Parathyroid adenoma (tissue), 2 donors: Measurements from ENCODE around the gene PRDM16.

Source experiments
- H2AFZ ChIP-seq: fragments of 300-600 bp; sonication (generic); one replicate; pipeline ENCODE4 v1.7.0; 2017; ENCODE audit warnings: antibody characterized with exemption, mild to moderate bottlenecking
- H3K27ac ChIP-seq: fragments of 300-600 bp; sonication (generic); one replicate; pipeline ENCODE4 v1.7.0; 2017
- H3K27me3 ChIP-seq: fragments of 300-600 bp; sonication (generic); one replicate; pipeline ENCODE4 v1.7.0; 2017; ENCODE audit warnings: low read length; ENCODE audit not compliant: control insufficient read depth, insufficient read depth
- H3K36me3 ChIP-seq: fragments of 300-600 bp; sonication (generic); one replicate; pipeline ENCODE4 v1.7.0; 2017; ENCODE audit warnings: low read length; ENCODE audit not compliant: control insufficient read depth, insufficient read depth
- H3K4me1 ChIP-seq: fragments of 300-600 bp; sonication (generic); one replicate; pipeline ENCODE4 v1.7.0; 2017; ENCODE audit warnings: control low read depth
- H3K4me2 ChIP-seq: fragments of 300-600 bp; sonication (generic); one replicate; pipeline ENCODE4 v1.7.0; 2017; ENCODE audit warnings: low read length
- H3K4me3 ChIP-seq: fragments of 300-600 bp; sonication (generic); one replicate; pipeline ENCODE4 v1.7.0; 2017; ENCODE audit warnings: low read depth, low read length
- H3K79me2 ChIP-seq: fragments of 300-600 bp; sonication (generic); one replicate; pipeline ENCODE4 v1.7.0; 2017; ENCODE audit warnings: control low read depth
- H3K9ac ChIP-seq: fragments of 300-600 bp; sonication (generic); one replicate; pipeline ENCODE4 v1.7.0; 2017; ENCODE audit warnings: mild to moderate bottlenecking
- H3K9me3 ChIP-seq: fragments of 300-600 bp; sonication (generic); one replicate; pipeline ENCODE4 v1.7.0; 2017; ENCODE audit warnings: low read length; ENCODE audit not compliant: control insufficient read depth
- CTCF ChIP-seq: fragments of 300-600 bp; sonication (generic); IDR thresholded peaks from one replicate; pipeline ENCODE4 v1.7.0; 2017; ENCODE audit warnings: antibody characterized with exemption, mild to moderate bottlenecking
- donor health status: primary hyperparathyroidism.

PRDM16 gene

GRCh38 chr1:3229081-3229725 is 160.2 kb downstream of the PRDM16 start:
- no peak for TF ChIP-seq CTCF
- no peak overlapping the region for H3K4me2 ChIP-seq
- no peak overlapping the region for H3K27ac ChIP-seq
- no peaks in the 10 kb centered on the region for H3K79me2 ChIP-seq
- no peak overlapping the region for H3K9ac ChIP-seq
- H3K27me3 ChIP-seq = no peaks in the 10 kb centered on the region
- no peaks in the 10 kb centered on the region for H3K4me1 ChIP-seq
- H2AFZ ChIP-seq = no peak overlapping the region
- no peaks in the 10 kb centered on the region for H3K36me3 ChIP-seq
- no peak overlapping the region for H3K4me3 ChIP-seq
- H3K9me3 ChIP-seq = no peaks in the 10 kb centered on the region

- no peak for TF ChIP-seq CTCF
- no peak overlapping the region for H3K4me2 ChIP-seq
- H2AFZ ChIP-seq = no peak overlapping the region
- H3K9me3 ChIP-seq = no peaks in the 10 kb centered on the region
- H3K4me3 ChIP-seq = no peak overlapping the region
- no peaks in the 10 kb centered on the region for H3K4me1 ChIP-seq
- H3K27ac ChIP-seq = no peak overlapping the region
- no peaks in the 10 kb centered on the region for H3K27me3 ChIP-seq
- no peak overlapping the region for H3K9ac ChIP-seq
- no peaks in the 10 kb centered on the region for H3K36me3 ChIP-seq
- no peaks in the 10 kb centered on the region for H3K79me2 ChIP-seq
These were observed 161.6 kb downstream of the PRDM16 start for GRCh38 chr1:3230553-3230952.

GRCh38 chr1:3231245-3231644 is 162.2 kb downstream of the PRDM16 start:
- TF ChIP-seq CTCF = no peak

GRCh38 chr1:3231826-3232225 is 162.8 kb downstream of the PRDM16 start:
- Histone ChIP-seq H3K9me3 (no peaks in the 10 kb centered on the region), H3K9ac (no peak overlapping the region), H2AFZ (no peak overlapping the region), H3K4me3 (no peak overlapping the region), H3K4me1 (no peaks in the 10 kb centered on the region), H3K79me2 (no peaks in the 10 kb centered on the region), H3K36me3 (no peaks in the 10 kb centered on the region), H3K27ac (no peak overlapping the region), H3K27me3 (no peaks in the 10 kb centered on the region), H3K4me2 (no peak overlapping the region)
- TF ChIP-seq CTCF = no peak

More at GRCh38 chr1:3231245-3231644, 162.2 kb downstream of the PRDM16 start:
- no peak overlapping the region for H2AFZ ChIP-seq
- no peak overlapping the region for H3K27ac ChIP-seq
- no peak overlapping the region for H3K4me2 ChIP-seq
- no peaks in the 10 kb centered on the region for H3K79me2 ChIP-seq
- no peak overlapping the region for H3K4me3 ChIP-seq
- H3K9me3 ChIP-seq = no peaks in the 10 kb centered on the region
- H3K9ac ChIP-seq = no peak overlapping the region
- H3K36me3 ChIP-seq = no peaks in the 10 kb centered on the region
- H3K27me3 ChIP-seq = no peaks in the 10 kb centered on the region
- no peaks in the 10 kb centered on the region for H3K4me1 ChIP-seq

- Histone ChIP-seq H3K9ac (no peak overlapping the region), H2AFZ (no peak overlapping the region), H3K27me3 (no peaks in the 10 kb centered on the region), H3K36me3 (no peaks in the 10 kb centered on the region), H3K4me1 (no peaks in the 10 kb centered on the region), H3K27ac (no peak overlapping the region), H3K4me3 (no peak overlapping the region), H3K4me2 (no peak overlapping the region), H3K79me2 (no peaks in the 10 kb centered on the region), H3K9me3 (no peaks in the 10 kb centered on the region)
- TF ChIP-seq CTCF = no peak
These were observed 164.0 kb downstream of the PRDM16 start for GRCh38 chr1:3233031-3233430.
